ENCODE measurements around the gene NTNG1. TPM values are rescaled to one million over a fixed set of nuclear protein-coding genes. Genes with fewer than 3 reads are reported as not detected.

NTNG1 gene
- total and polyA plus RNA-seq, 2 of the 13 experiments (the other 11 are each of a cell fraction or from before 2014, with no cell fraction given) = not detected

DNA sequence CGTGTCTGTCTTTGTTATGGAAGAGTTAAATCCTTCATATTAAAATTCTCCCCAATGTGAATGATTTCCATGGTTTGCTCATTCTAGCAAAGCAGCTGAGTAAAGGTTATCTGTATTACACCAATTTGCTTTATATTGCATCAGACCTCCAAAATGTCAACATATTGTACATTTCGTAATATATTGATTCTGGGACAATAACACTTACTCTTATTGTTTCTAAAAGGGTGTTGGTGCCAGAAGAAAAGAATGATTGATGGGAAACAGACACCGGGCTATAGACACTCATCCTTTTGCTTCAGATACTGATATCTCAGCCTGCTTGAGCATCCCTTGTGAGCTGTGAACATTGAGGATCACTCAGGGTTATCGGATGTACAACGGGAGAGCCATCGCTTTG lies 7.0 kb downstream of the NTNG1 start (continued):
- no peak for TF ChIP-seq HDAC6 (IDR thresholded peaks at IDR 0.05; ENCODE audit: low read depth, low read length)
- no peak for TF ChIP-seq ZFP36L2 (CRISPR knock-in tag; IDR thresholded peaks at IDR 0.05)
- no peak for TF ChIP-seq ATM (IDR thresholded peaks at IDR 0.05; ENCODE audit: borderline replicate concordance)
- TF ChIP-seq, protein P1, sequence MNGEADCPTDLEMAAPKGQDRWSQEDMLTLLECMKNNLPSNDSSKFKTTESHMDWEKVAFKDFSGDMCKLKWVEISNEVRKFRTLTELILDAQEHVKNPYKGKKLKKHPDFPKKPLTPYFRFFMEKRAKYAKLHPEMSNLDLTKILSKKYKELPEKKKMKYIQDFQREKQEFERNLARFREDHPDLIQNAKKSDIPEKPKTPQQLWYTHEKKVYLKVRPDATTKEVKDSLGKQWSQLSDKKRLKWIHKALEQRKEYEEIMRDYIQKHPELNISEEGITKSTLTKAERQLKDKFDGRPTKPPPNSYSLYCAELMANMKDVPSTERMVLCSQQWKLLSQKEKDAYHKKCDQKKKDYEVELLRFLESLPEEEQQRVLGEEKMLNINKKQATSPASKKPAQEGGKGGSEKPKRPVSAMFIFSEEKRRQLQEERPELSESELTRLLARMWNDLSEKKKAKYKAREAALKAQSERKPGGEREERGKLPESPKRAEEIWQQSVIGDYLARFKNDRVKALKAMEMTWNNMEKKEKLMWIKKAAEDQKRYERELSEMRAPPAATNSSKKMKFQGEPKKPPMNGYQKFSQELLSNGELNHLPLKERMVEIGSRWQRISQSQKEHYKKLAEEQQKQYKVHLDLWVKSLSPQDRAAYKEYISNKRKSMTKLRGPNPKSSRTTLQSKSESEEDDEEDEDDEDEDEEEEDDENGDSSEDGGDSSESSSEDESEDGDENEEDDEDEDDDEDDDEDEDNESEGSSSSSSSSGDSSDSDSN (CRISPR knock-in tag; IDR thresholded peaks at IDR 0.05) = no peak
- TF ChIP-seq, protein P2, sequence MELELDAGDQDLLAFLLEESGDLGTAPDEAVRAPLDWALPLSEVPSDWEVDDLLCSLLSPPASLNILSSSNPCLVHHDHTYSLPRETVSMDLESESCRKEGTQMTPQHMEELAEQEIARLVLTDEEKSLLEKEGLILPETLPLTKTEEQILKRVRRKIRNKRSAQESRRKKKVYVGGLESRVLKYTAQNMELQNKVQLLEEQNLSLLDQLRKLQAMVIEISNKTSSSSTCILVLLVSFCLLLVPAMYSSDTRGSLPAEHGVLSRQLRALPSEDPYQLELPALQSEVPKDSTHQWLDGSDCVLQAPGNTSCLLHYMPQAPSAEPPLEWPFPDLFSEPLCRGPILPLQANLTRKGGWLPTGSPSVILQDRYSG (CRISPR knock-in tag; IDR thresholded peaks at IDR 0.05) = no peak
- no peak for TF ChIP-seq SIN3B (IDR thresholded peaks at IDR 0.05; ENCODE audit: low read length)
- no peak for TF ChIP-seq ZNF430 (CRISPR knock-in tag; IDR thresholded peaks at IDR 0.05)
- no peak for TF ChIP-seq TEAD3 (CRISPR knock-in tag; optimal IDR thresholded peaks at IDR 0.05; ENCODE audit: borderline replicate concordance)
- TF ChIP-seq ARNTL (CRISPR knock-in tag; IDR thresholded peaks at IDR 0.05) = no peak
- TF ChIP-seq FOXA3 (CRISPR knock-in tag; IDR thresholded peaks at IDR 0.05) = peak; percentile 64; the same call in 1 of the 2 replicates
- no peak for TF ChIP-seq ZNF619 (CRISPR knock-in tag; IDR thresholded peaks at IDR 0.05)
- TF ChIP-seq, protein P3, sequence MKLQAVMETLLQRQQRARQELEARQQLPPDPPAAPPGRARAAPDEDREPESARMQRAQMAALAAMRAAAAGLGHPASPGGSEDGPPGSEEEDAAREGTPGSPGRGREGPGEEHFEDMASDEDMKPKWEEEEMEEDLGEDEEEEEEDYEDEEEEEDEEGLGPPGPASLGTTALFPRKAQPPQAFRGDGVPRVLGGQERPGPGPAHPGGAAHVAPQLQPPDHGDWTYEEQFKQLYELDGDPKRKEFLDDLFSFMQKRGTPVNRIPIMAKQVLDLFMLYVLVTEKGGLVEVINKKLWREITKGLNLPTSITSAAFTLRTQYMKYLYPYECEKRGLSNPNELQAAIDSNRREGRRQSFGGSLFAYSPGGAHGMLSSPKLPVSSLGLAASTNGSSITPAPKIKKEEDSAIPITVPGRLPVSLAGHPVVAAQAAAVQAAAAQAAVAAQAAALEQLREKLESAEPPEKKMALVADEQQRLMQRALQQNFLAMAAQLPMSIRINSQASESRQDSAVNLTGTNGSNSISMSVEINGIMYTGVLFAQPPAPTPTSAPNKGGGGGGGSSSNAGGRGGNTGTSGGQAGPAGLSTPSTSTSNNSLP (IDR thresholded peaks at IDR 0.05; ENCODE audit: low read depth, low read length) = peak; percentile 42; the same call in 1 of the 2 replicates
- no peak for TF ChIP-seq IKZF4 (CRISPR knock-in tag; IDR thresholded peaks at IDR 0.05; ENCODE audit: borderline replicate concordance, low read depth, not compliant biosample characterization)
- TF ChIP-seq, protein P4, sequence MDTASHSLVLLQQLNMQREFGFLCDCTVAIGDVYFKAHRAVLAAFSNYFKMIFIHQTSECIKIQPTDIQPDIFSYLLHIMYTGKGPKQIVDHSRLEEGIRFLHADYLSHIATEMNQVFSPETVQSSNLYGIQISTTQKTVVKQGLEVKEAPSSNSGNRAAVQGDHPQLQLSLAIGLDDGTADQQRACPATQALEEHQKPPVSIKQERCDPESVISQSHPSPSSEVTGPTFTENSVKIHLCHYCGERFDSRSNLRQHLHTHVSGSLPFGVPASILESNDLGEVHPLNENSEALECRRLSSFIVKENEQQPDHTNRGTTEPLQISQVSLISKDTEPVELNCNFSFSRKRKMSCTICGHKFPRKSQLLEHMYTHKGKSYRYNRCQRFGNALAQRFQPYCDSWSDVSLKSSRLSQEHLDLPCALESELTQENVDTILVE (CRISPR knock-in tag; IDR thresholded peaks at IDR 0.05) = no peak
- TF ChIP-seq, protein P5, sequence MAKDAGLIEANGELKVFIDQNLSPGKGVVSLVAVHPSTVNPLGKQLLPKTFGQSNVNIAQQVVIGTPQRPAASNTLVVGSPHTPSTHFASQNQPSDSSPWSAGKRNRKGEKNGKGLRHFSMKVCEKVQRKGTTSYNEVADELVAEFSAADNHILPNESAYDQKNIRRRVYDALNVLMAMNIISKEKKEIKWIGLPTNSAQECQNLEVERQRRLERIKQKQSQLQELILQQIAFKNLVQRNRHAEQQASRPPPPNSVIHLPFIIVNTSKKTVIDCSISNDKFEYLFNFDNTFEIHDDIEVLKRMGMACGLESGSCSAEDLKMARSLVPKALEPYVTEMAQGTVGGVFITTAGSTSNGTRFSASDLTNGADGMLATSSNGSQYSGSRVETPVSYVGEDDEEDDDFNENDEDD (CRISPR knock-in tag; IDR thresholded peaks at IDR 0.05; ENCODE audit: borderline replicate concordance) = no peak
- TF ChIP-seq ZNF569 (CRISPR knock-in tag; IDR thresholded peaks at IDR 0.05; ENCODE audit: borderline replicate concordance) = no peak
- no peak for TF ChIP-seq FOXP1 (IDR thresholded peaks at IDR 0.05)
- TF ChIP-seq FOXP1 (CRISPR knock-in tag; IDR thresholded peaks at IDR 0.05) = 0 out of 2 replicates have a peak, but pooled peaks have one; percentile 26
- no peak for TF ChIP-seq NCOA5 (CRISPR knock-in tag; IDR thresholded peaks at IDR 0.05)
- TF ChIP-seq SOX6 (IDR thresholded peaks at IDR 0.05) = no peak
- TF ChIP-seq SOX6 (CRISPR knock-in tag; IDR thresholded peaks at IDR 0.05) = peak; percentile 88
- no peak for TF ChIP-seq ARHGAP35 (CRISPR knock-in tag; IDR thresholded peaks at IDR 0.05; ENCODE audit: borderline replicate concordance)
- TF ChIP-seq, protein P6, sequence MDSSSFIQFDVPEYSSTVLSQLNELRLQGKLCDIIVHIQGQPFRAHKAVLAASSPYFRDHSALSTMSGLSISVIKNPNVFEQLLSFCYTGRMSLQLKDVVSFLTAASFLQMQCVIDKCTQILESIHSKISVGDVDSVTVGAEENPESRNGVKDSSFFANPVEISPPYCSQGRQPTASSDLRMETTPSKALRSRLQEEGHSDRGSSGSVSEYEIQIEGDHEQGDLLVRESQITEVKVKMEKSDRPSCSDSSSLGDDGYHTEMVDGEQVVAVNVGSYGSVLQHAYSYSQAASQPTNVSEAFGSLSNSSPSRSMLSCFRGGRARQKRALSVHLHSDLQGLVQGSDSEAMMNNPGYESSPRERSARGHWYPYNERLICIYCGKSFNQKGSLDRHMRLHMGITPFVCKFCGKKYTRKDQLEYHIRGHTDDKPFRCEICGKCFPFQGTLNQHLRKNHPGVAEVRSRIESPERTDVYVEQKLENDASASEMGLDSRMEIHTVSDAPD (CRISPR knock-in tag; IDR thresholded peaks at IDR 0.05) = no peak
- no peak for TF ChIP-seq NFE2L1 (CRISPR knock-in tag; IDR thresholded peaks at IDR 0.05; ENCODE audit: borderline replicate concordance)
